Loucy (cell line): ENCODE measurements around the gene BPIFB2.
A peak's percentile ranks its signal among the peaks of the same experiment; 100 is the strongest.
"Not testable (repeated sequence)": the region's sequence is repeated elsewhere in the genome, so short reads cannot be mapped to it uniquely, and the experiment has no call there.

Experiments
- H2AFZ ChIP-seq: fragments of 200-600 bp; sonication (generic); 2 replicates; pipeline ENCODE4 v1.6.0; 2016; ENCODE audit warnings: antibody characterized with exemption, mild to moderate bottlenecking, low read length, moderate library complexity
- H3F3A ChIP-seq: fragments of 200-600 bp; 2 replicates; pipeline ENCODE4 v1.6.0; 2016; ENCODE audit warnings: antibody characterized with exemption, low read depth, mild to moderate bottlenecking
- H3K27me3 ChIP-seq: fragments of 200-600 bp; sonication (generic); 2 replicates; pipeline ENCODE4 v1.6.1; 2014; ENCODE audit warnings: low read length, mild to moderate bottlenecking; ENCODE audit not compliant: insufficient read depth, poor library complexity, severe bottlenecking
- H3K36me3 ChIP-seq: fragments of 200-600 bp; sonication (generic); 2 replicates; pipeline ENCODE4 v1.6.1; 2016; ENCODE audit warnings: low read length; ENCODE audit not compliant: insufficient read depth
- H3K4me1 ChIP-seq: fragments of 200-600 bp; sonication (generic); 2 replicates; pipeline ENCODE4 v1.5.1; 2014; ENCODE audit warnings: low read length, mild to moderate bottlenecking; ENCODE audit not compliant: insufficient read depth, poor library complexity, severe bottlenecking
- H3K4me2 ChIP-seq: fragments of 200-600 bp; sonication (generic); 2 replicates; pipeline ENCODE4 v1.6.0; 2014; ENCODE audit warnings: antibody characterized with exemption, low read length, low read depth, mild to moderate bottlenecking; ENCODE audit not compliant: poor library complexity, severe bottlenecking
- H3K4me3 ChIP-seq: fragments of 200-600 bp; sonication (generic); 2 replicates; pipeline ENCODE4 v1.5.1; 2014; ENCODE audit warnings: low read length, mild to moderate bottlenecking, mixed read lengths; ENCODE audit not compliant: poor library complexity, severe bottlenecking
- H3K79me2 ChIP-seq: fragments of 200-600 bp; sonication (generic); 2 replicates; pipeline ENCODE4 v1.6.1; 2014; ENCODE audit warnings: low read length; ENCODE audit not compliant: insufficient read depth
- H3K9ac ChIP-seq: fragments of 200-600 bp; sonication (generic); 2 replicates; pipeline ENCODE4 v1.6.0; 2014; ENCODE audit warnings: mild to moderate bottlenecking, low read depth, low read length, moderate library complexity; ENCODE audit not compliant: poor library complexity, severe bottlenecking
- H3K9me2 ChIP-seq: fragments of 200-600 bp; sonication (generic); replicated peaks from 2 replicates; pipeline ENCODE4 v1.6.1; 2016; ENCODE audit warnings: low read depth, low read length, mixed read lengths
- H3K9me3 ChIP-seq: fragments of 200-600 bp; sonication (generic); 2 replicates; pipeline ENCODE4 v1.6.1; 2014; ENCODE audit warnings: mild to moderate bottlenecking, antibody characterized with exemption, low read length, low read depth; ENCODE audit not compliant: insufficient read depth
- H4K20me1 ChIP-seq: fragments of 200-600 bp; sonication (generic); 2 replicates; pipeline ENCODE4 v1.6.0; 2014; ENCODE audit warnings: antibody characterized with exemption, low read length, mild to moderate bottlenecking; ENCODE audit not compliant: insufficient read depth, poor library complexity, severe bottlenecking
- CTCF ChIP-seq: fragments of 200-600 bp; sonication (generic); conservative IDR thresholded peaks from 2 replicates; pipeline ENCODE4 v1.5.1; 2014; ENCODE audit warnings: mild to moderate bottlenecking, antibody characterized with exemption, low read length
- EZH2phosphoT487 ChIP-seq: fragments of 200-600 bp; IDR thresholded peaks from 2 replicates; pipeline ENCODE4 v1.6.1; 2018; ENCODE audit warnings: antibody characterized with exemption, mild to moderate bottlenecking, moderate library complexity, borderline replicate concordance

BPIFB2 gene

GRCh38 chr20:32972181-32973076, 35.1 kb upstream of the BPIFB2 start:
- no peak for TF ChIP-seq CTCF
- TF ChIP-seq EZH2phosphoT487 = no peak
- peak overlapping the region; percentile 81 for H3K4me2 ChIP-seq
- H3K9me2 ChIP-seq = no peaks in the 10 kb centered on the region
- H3K79me2 ChIP-seq = no peaks in the 10 kb centered on the region
- peaks cover 20% of the 10 kb centered on the region for H3F3A ChIP-seq
- H3K27me3 ChIP-seq = no peaks in the 10 kb centered on the region
- no peaks in the 10 kb centered on the region for H4K20me1 ChIP-seq
- H3K36me3 ChIP-seq = no peaks in the 10 kb centered on the region
- H3K4me3 ChIP-seq = peak overlapping the region; percentile 68
- H3K9ac ChIP-seq = peak overlapping the region; percentile 89
- no peak overlapping the region for H2AFZ ChIP-seq
- H3K9me3 ChIP-seq = peaks cover 4% of the 10 kb centered on the region; the same call in 1 of the 2 replicates
- H3K4me1 ChIP-seq = peaks cover 67% of the 10 kb centered on the region

DNA sequence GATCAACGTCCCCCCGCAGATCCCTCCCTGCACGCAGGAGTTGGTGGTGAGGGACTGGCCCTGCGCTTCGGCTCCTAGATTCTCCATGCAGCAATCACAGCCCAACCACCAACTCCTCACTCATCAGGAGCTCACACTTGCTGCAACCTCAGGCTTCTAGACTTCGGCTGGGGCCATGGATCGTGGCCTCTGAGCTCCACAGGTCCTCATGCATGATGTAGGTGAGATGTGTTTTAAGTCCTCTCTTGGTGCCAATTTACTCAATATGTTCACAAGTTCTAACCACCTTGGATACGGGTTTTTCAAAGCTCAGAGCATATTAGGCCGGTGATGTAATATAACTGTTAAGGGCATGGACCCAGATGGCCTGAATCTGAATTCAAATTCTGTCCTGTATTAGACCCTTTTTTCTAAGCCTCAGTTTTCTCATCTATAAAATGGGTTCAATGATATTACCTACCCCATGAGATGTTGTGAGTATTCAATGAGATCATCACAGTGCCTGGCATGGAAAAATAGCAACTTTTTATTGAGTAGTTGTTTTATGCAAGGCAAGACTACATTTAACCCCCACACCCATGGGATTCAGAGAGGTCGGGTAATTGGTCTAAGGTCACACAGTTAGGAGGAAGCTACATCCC, 34.3 kb upstream of the BPIFB2 start:
- Histone ChIP-seq H3F3A (peaks cover 20% of the 10 kb centered on the region), H3K4me2 (peak overlapping the region; percentile 81), H3K9ac (peak overlapping the region; percentile 89), H3K4me3 (peak overlapping the region; percentile 68), H2AFZ (no peak overlapping the region), H4K20me1 (no peaks in the 10 kb centered on the region), H3K9me3 (peaks cover 4% of the 10 kb centered on the region; the same call in 1 of the 2 replicates), H3K4me1 (peaks cover 59% of the 10 kb centered on the region), H3K27me3 (no peaks in the 10 kb centered on the region), H3K79me2 (no peaks in the 10 kb centered on the region), H3K36me3 (no peaks in the 10 kb centered on the region), H3K9me2 (no peaks in the 10 kb centered on the region)
- TF ChIP-seq EZH2phosphoT487 (no peak), CTCF (no peak)

- peaks cover 48% of the 10 kb centered on the region for H3K4me1 ChIP-seq
- H4K20me1 ChIP-seq, H3K4me3 ChIP-seq, H3K79me2 ChIP-seq, H3K9me3 ChIP-seq, H3K27me3 ChIP-seq, H3K9me2 ChIP-seq, H2AFZ ChIP-seq, H3K36me3 ChIP-seq: not testable (repeated sequence)
- peak overlapping the region; percentile 89 for H3K9ac ChIP-seq
- H3K4me2 ChIP-seq = peak overlapping the region; percentile 81
- H3F3A ChIP-seq = peaks cover 20% of the 10 kb centered on the region
These were observed 33.1 kb upstream of the BPIFB2 start for GRCh38 chr20:32974204-32975064.

DNA sequence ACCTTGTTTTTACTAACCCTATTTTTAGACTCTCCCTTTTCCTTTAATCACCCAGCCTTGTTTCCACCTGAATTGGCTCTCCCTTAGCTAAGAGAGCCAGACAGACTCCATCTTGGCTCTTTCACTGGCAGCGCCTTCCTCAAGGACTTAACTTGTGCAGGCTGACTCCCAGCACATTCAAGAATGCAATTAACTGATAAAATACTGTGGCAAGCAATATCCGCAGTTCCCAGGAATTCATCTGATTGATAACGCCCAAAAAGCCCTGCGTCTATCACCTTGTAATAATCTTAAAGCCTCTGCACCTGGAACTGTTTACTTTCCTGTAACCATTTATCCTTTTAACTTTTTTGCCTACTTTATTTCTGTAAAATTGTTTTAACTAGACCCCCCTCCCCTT, 32.4 kb upstream of the BPIFB2 start:
- not testable (repeated sequence) for H3K9me3 ChIP-seq, H3K9ac ChIP-seq, H3K36me3 ChIP-seq, H3K4me2 ChIP-seq, H3K79me2 ChIP-seq, H3K27me3 ChIP-seq, H2AFZ ChIP-seq, H4K20me1 ChIP-seq, H3K9me2 ChIP-seq, H3K4me3 ChIP-seq
- H3F3A ChIP-seq = peaks cover 19% of the 10 kb centered on the region
- peaks cover 41% of the 10 kb centered on the region for H3K4me1 ChIP-seq
